Activated naive CD4-positive, alpha-beta T cell treated with anti-CD3 and anti-CD28 coated beads, Interleukin-2, amount 50 U/mL, for 24 hours (primary cell): ENCODE results near the gene SH3RF3.

Experiments
- H3K27ac Mint-ChIP-seq: one replicate; pipeline ENCODE4 v1.8.0; 2021; ENCODE audit warnings: mild to moderate bottlenecking, mixed read lengths
- H3K27me3 Mint-ChIP-seq: one replicate; pipeline ENCODE4 v1.8.0; 2021; ENCODE audit warnings: mixed read lengths
- H3K36me3 Mint-ChIP-seq: one replicate; pipeline ENCODE4 v1.8.0; 2021; ENCODE audit warnings: mixed read lengths
- H3K4me1 Mint-ChIP-seq: one replicate; pipeline ENCODE4 v1.8.0; 2021; ENCODE audit warnings: mixed read lengths
- H3K4me3 Mint-ChIP-seq: one replicate; pipeline ENCODE4 v1.8.0; 2021; ENCODE audit warnings: mild to moderate bottlenecking, mixed read lengths
- H3K9me3 Mint-ChIP-seq: one replicate; pipeline ENCODE4 v1.8.0; 2021; ENCODE audit warnings: mixed read lengths

The SH3RF3 gene

DNA sequence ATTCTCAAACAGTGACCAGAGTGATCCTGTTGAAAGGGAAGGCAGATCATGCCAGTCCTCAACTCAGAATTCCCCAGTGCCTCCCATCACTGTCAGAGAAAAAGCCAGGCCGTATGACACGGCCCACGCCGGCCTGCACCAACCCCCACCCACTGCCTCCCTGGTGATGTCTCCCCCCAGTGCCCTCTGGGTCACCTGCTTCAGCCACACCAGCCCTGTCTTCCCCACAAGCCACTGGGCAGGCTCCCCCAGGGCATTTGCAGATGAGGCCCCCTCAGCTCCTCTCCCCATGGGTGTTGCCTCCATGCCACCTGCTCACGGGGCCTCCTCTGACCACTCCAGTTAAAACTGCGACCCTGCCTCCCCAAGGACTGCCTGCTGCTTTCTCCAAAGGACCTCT is 169.8 kb downstream of the SH3RF3 start:
- Mint-ChIP-seq H3K4me3 (no peak overlapping the region), H3K27me3 (no peaks in the 10 kb centered on the region), H3K9me3 (no peaks in the 10 kb centered on the region), H3K36me3 (no peaks in the 10 kb centered on the region), H3K27ac (no peak overlapping the region), H3K4me1 (no peaks in the 10 kb centered on the region)

DNA sequence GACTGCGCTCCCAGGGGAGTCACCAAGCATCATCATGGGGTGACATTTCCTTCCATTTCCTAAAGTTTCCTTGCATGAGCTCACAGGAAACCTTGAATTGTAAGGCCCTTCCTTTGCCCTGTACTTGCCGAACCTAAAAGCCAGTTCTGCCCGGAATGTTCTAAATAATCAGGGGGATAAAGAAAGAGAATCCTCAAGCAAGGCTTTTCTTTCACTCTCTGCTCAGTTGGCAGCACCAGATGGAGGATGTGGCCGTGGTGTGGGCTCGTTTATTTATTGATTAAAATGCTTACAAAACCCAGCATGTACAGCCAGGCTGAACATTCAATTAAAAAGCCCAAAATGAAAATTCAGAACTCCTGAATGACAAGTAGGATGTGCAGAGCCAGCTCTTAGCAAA is 170.5 kb downstream of the SH3RF3 start:
- no peaks in the 10 kb centered on the region for H3K36me3 Mint-ChIP-seq
- H3K9me3 Mint-ChIP-seq, result no peaks in the 10 kb centered on the region
- H3K4me1 Mint-ChIP-seq, result no peaks in the 10 kb centered on the region
- no peak overlapping the region for H3K27ac Mint-ChIP-seq
- H3K4me3 Mint-ChIP-seq, result no peak overlapping the region
- H3K27me3 Mint-ChIP-seq, result no peaks in the 10 kb centered on the region

DNA sequence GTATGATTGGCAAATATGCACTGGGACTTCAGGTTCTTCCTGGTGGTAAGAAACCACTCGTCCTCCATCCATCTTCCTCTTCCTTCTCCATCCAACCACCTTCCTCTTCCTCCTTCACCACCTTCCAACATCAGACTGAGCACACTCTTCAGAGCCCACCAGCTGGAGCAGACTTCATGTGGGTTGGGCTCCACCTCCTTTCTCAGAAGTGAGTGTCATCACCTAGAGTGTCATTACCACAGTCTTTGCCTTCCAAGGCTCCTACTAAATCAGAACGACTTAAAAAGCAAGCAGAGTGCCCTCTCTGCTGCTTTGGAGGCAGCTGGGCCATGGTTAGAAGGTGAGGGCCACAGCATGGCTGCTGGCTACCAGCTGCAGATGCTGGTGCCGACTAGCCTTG is 171.6 kb downstream of the SH3RF3 start:
- Mint-ChIP-seq H3K36me3 (no peaks in the 10 kb centered on the region), H3K4me1 (no peaks in the 10 kb centered on the region), H3K9me3 (no peaks in the 10 kb centered on the region), H3K27me3 (no peaks in the 10 kb centered on the region), H3K27ac (no peak overlapping the region), H3K4me3 (no peak overlapping the region)

DNA sequence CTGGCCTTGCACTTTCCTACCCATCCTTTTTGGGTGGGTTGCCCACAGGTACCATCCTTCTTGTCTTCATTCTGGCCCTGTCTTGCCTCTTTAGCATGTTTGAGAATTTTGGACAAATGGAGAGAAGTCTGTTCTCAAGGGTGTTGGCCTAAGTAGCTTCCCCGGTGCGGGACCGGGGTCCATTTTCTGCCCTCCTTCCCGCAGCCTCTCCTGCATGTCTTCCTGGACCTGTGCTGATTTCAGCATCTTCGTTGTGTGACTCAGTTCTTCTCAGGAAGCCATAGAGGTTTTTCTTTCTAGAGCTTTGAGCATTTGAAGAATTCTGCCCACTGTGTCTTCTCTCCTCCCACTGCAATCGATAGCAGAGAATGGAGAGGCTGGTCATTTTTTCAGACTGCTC is 172.7 kb downstream of the SH3RF3 start:
- no peaks in the 10 kb centered on the region for H3K27me3 Mint-ChIP-seq
- no peaks in the 10 kb centered on the region for H3K9me3 Mint-ChIP-seq
- no peak overlapping the region for H3K4me3 Mint-ChIP-seq
- H3K4me1 Mint-ChIP-seq, result no peaks in the 10 kb centered on the region
- H3K36me3 Mint-ChIP-seq, result no peaks in the 10 kb centered on the region
- H3K27ac Mint-ChIP-seq, result no peak overlapping the region

DNA sequence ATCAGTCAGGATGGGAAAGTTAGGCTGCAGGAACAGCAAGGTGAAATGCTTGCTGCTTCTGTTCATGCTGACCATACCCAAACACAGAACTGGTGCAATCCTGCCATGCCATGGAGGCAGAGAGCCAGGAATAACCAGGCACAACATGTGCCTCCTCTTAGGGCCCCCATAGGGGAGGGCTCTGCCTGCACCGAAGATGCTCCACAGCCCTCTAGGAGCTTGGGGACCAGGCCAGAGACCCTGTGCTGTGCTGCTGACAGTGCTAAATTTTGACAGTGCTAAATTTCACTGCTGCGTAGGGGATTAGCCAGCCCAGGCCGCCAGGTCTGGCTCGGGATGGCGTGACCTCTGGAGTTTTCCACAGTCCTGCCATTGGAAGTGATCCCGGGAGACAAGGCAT is 173.3 kb downstream of the SH3RF3 start:
- no peaks in the 10 kb centered on the region for H3K27me3 Mint-ChIP-seq
- no peaks in the 10 kb centered on the region for H3K9me3 Mint-ChIP-seq
- no peaks in the 10 kb centered on the region for H3K4me1 Mint-ChIP-seq
- H3K4me3 Mint-ChIP-seq, result no peak overlapping the region
- H3K36me3 Mint-ChIP-seq, result no peaks in the 10 kb centered on the region
- no peak overlapping the region for H3K27ac Mint-ChIP-seq

DNA sequence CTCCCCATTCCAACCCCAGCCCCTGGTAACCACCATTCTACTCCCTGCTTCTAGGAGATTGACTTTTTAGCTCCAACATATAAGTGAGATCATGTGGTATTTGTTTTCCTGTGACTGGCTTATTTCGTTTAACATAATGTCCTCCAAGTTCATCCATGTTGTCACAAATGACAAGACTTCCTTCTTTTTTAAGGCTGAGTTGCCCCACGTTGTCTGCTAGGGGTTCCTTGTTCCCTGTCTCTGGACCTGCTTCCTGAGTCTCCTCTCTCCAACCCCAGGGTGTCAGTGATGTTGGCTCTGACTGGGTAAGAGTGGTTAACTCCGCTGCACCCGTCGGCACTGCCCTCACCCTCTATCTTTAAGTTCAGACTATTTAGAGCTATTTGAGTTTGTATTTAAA is 175.2 kb downstream of the SH3RF3 start:
- no peak overlapping the region for H3K27ac Mint-ChIP-seq
- H3K27me3 Mint-ChIP-seq, result no peaks in the 10 kb centered on the region
- no peaks in the 10 kb centered on the region for H3K4me1 Mint-ChIP-seq
- H3K9me3 Mint-ChIP-seq, result no peaks in the 10 kb centered on the region
- H3K4me3 Mint-ChIP-seq, result no peak overlapping the region
- no peaks in the 10 kb centered on the region for H3K36me3 Mint-ChIP-seq

DNA sequence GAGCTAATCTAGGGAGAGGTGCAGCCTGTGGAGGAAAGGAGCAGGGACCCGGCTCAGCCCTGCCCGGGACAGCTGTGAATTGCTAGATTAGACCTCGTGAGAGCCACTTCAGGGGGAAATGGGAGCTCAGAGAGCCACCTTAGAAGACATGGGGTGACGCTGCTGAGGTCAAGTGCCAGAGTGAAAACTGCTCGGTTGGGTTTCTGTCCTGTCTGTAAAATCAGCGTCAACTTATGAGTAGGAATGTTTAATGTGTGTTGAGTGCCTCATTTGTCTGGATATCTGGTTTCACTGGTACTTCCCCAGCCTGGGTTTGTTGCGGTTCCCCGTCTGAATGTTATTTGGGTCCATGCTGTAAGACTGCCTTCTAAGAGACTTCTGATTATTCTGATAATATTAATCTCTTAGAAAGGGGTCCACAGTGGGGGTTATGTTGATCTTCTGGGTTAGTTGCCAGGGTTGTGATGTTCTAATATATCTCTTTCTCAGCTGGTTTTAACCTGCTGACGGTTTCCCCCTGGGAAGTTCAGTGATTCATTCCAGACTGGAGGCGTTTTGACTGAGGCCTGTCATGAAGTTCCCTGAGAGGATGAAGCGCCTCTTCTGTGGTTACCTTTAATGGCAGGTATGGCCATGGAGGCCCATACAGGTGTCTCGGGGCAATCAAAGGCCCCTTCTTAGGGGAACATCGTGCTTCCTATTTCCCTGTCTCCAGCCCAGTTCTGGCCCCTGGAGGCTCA is 175.9 kb downstream of the SH3RF3 start:
- no peaks in the 10 kb centered on the region for H3K4me1 Mint-ChIP-seq
- no peaks in the 10 kb centered on the region for H3K36me3 Mint-ChIP-seq
- no peak overlapping the region for H3K4me3 Mint-ChIP-seq
- no peaks in the 10 kb centered on the region for H3K9me3 Mint-ChIP-seq
- H3K27me3 Mint-ChIP-seq, result no peaks in the 10 kb centered on the region
- H3K27ac Mint-ChIP-seq, result no peak overlapping the region

DNA sequence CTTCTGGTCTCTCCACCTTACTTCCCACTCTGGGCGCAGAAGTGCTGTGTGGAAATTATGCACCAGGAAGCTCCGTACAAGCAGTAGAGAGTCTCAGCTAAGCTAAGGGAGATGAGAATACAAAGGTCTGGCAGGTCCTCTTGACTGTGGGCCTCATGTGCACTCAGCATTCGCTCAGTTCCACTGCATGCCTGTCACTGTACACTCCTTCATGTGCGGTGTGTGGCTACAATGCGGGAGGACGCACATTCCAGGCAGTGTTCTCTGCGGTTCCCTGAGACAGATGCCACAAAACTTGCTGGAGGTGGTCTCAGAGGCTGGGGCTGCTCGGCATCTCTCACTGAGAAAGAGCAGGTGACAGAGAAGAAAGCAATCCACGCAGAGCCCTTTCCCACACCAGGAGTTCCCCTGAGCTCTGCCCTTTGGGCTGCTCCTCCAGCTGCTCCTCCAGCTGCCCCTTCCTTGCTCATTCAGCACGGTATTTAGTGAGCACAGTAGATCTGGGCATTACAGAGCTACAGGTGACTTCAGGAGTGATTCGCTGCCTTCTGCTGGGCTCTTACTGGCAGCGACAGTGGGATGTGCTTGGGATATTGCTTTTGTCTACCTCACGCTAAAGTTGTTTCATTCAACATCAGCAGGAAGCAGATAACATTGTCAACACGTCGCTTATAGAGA is 176.6 kb downstream of the SH3RF3 start:
- Mint-ChIP-seq H3K4me1 (no peaks in the 10 kb centered on the region), H3K27ac (peak overlapping the region; percentile 23), H3K4me3 (no peak overlapping the region), H3K36me3 (no peaks in the 10 kb centered on the region), H3K9me3 (no peaks in the 10 kb centered on the region), H3K27me3 (no peaks in the 10 kb centered on the region)

DNA sequence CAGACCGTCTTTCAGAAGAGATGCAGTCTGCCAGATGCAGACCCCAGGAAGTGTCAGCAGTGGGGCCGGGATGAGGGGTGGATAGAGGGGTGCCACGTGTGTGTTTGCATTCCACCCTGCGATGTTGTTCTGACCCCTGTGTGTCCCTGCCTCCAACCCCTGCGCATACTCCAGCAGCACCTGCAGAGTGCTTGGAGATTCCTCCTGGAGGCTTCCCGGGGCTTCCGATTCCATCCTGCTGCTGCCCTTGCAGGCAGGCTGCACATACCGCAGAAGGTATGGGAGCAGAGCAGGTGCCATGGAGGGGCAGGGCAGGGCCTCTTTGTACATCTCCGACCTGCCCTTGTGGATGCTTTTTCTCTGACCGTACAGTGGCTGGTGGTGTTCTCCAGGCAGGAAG is 177.2 kb downstream of the SH3RF3 start:
- no peaks in the 10 kb centered on the region for H3K4me1 Mint-ChIP-seq
- no peaks in the 10 kb centered on the region for H3K27me3 Mint-ChIP-seq
- H3K36me3 Mint-ChIP-seq, result no peaks in the 10 kb centered on the region
- no peak overlapping the region for H3K4me3 Mint-ChIP-seq
- peak overlapping the region; percentile 23 for H3K27ac Mint-ChIP-seq
- H3K9me3 Mint-ChIP-seq, result no peaks in the 10 kb centered on the region

DNA sequence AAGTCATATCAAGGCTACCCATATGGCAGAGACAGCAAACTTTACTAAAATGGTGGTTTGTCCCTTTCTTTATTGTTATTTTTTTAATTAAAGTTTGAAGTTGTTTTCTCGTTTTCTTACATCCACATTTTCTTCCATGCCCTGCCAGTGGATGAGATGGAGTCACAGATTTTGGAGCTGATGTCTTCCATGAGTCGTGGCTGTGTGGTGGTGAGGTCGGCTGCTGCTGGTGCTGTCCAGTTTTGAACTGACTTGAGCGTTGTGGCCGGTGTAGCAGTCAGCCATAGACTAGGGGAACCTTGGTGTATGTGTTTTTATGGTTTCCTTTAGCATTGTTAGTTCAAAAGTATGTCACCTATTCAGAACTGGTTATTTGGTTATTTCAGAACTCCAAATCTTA is 182.8 kb downstream of the SH3RF3 start:
- no peak overlapping the region for H3K4me3 Mint-ChIP-seq
- H3K27ac Mint-ChIP-seq, result peak overlapping the region; percentile 65
- no peaks in the 10 kb centered on the region for H3K4me1 Mint-ChIP-seq
- H3K36me3 Mint-ChIP-seq, result no peaks in the 10 kb centered on the region
- H3K9me3 Mint-ChIP-seq, result no peaks in the 10 kb centered on the region
- no peaks in the 10 kb centered on the region for H3K27me3 Mint-ChIP-seq

DNA sequence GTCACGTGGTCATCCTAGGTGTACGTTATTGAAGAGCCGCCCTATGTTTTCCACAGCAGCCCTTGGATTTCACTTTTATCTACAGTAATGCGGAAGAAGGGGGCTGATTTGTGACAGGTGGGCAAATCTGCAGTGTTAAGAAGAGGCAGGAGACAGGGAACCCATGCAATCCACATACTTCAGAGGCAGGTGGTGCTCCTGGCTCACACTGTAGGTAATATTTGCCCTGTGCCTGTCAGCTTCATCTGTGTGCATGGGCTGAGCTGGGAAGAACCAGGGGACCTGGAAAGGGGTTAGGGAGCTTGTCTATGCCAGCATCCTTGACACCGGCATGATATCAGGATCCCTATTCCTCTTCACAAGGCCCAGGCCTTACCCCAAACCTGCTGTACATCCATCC is 183.9 kb downstream of the SH3RF3 start:
- Mint-ChIP-seq H3K27me3 (no peaks in the 10 kb centered on the region), H3K36me3 (no peaks in the 10 kb centered on the region), H3K4me3 (no peak overlapping the region), H3K4me1 (peaks cover 5% of the 10 kb centered on the region), H3K9me3 (no peaks in the 10 kb centered on the region), H3K27ac (no peak overlapping the region)

DNA sequence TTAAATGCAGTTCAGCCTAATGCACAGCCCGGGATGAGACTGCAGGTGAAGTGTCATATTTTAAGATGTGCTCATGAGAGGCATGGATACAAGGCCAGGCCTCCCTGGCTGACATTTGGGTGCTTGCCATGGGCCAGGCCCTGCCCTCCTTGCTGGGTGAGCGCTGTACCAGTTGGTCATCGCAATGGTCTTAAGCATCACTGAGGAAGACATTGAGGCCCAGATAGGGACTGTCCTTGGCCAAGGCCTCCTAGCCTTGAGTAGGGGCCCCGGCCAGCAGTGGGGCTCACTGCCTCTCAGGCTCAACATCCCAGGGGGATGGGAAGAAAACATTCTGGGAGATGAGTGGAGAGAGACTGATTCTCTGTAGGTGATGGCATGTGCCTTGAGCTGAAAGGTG is 184.3 kb downstream of the SH3RF3 start:
- Mint-ChIP-seq H3K27ac (no peak overlapping the region), H3K27me3 (no peaks in the 10 kb centered on the region)

DNA sequence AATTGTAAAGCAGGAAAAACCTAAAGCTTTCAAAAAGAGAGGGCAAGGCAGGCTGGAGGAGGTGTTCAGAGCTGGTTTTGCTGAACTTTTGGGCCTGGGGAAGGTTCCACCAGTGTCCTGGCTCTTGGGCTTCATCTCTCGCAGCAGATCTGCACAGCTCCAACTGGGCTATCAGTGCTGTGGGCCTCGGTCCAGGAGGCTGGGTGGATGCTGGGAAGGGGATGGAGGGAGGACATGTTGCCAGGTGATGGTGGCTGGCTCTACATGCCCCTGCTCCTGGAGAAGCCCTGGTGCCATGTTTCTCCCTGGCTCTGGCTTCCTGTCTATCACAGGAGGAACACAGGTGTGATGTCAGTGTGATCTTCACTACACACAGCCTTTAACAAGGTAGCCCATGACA is 187.1 kb downstream of the SH3RF3 start:
- Mint-ChIP-seq H3K27ac (no peak overlapping the region), H3K27me3 (no peaks in the 10 kb centered on the region), H3K4me1 (peaks cover 29% of the 10 kb centered on the region), H3K4me3 (no peak overlapping the region), H3K36me3 (no peaks in the 10 kb centered on the region), H3K9me3 (no peaks in the 10 kb centered on the region)

More for the DNA sequence above, 184.3 kb downstream of the SH3RF3 start:
- H3K4me3 Mint-ChIP-seq, result no peak overlapping the region
- H3K9me3 Mint-ChIP-seq, result no peaks in the 10 kb centered on the region
- H3K36me3 Mint-ChIP-seq, result no peaks in the 10 kb centered on the region
- H3K4me1 Mint-ChIP-seq, result peaks cover 9% of the 10 kb centered on the region

DNA sequence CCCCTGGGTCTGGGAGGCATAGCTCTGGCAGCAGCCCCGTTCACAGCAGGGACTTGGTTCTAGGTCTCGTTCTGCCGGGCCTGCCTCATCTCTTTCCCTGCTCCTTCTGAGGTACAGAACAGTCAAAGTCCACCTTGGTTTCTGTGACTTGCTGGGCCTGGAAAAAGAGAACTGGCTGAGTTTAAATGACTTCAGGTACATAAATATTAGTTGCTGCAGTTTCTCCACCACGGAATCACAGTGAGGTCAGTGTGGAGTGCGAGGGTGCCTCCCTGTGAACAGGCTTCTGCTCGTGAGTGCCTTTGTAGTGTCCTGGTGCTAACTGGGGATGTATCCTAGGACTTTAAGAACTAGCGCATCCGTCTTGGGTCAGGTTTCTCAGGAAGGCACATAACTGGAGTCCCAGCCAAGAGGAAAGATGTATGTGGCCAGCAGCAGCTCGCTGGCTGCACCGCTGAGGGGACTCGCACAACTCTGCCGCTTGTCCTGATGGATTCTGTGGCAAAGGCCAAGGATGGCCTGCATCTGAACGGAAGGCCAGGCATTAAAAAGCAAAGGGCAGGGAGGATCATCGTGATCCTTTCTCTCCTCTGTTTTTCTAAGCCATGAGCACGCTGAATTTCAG is 188.6 kb downstream of the SH3RF3 start:
- peaks cover 29% of the 10 kb centered on the region for H3K4me1 Mint-ChIP-seq
- H3K27me3 Mint-ChIP-seq, result no peaks in the 10 kb centered on the region
- no peak overlapping the region for H3K4me3 Mint-ChIP-seq
- H3K9me3 Mint-ChIP-seq, result no peaks in the 10 kb centered on the region
- H3K36me3 Mint-ChIP-seq, result no peaks in the 10 kb centered on the region
- H3K27ac Mint-ChIP-seq, result no peak overlapping the region

DNA sequence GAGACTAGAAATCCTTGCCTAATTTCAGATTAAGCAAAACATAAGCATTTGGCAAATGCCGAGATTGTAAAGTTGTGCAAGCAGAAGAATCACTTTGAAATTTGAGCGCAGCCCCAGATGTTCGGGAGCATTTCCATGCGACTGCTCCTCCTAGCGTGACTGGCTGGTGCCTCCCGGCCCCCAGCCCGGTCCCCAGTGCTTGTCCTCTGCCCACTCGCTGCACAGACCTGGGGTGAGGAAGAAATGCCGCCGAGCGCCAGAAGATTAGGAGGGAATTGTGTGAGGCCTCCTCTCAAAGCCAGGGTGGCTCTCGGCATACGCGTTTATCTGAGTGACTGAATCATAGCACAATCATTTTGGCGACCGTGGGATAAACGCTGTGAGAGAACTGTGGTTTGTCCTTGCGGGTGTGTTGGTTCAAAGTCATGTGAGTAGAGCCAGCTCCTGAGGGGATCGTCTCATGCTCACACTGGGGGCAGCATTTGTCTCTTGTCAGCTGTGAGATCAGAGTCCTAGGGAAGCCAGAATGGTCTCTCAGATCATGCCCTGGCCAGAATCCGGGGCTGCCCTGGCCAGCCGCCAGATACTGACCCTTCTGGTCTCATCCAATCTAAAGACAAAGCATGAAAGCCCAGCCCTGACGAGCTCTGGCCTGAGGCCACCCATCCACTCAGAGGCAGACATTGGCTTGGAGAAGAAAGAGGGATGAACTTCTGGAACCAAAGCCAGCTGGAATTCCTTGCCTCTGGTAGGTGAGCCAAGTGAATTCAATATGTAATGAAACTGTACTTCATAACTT is 189.3 kb downstream of the SH3RF3 start:
- no peak overlapping the region for H3K27ac Mint-ChIP-seq
- H3K4me1 Mint-ChIP-seq, result peaks cover 29% of the 10 kb centered on the region
- no peaks in the 10 kb centered on the region for H3K9me3 Mint-ChIP-seq
- no peak overlapping the region for H3K4me3 Mint-ChIP-seq
- H3K27me3 Mint-ChIP-seq, result no peaks in the 10 kb centered on the region
- H3K36me3 Mint-ChIP-seq, result no peaks in the 10 kb centered on the region

DNA sequence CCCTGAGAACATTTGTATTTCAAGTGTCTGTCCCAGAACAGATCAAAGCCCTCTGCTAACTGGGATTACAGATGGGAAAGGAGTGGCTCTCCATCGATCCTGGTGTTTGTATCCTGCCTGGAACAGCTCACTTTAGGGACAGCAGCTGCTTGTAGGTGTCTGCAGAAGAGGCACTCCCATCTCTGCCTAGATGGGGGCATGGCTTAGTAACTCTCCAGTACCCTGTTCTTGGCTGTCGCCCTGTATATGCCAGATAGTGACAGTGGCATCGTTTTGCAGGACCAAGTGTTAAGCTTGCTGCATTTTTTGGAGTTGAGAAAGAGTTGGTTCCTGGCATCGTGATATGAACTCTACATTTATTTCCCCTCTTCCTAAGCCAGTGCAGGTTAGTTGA is 189.9 kb downstream of the SH3RF3 start:
- Mint-ChIP-seq H3K36me3 (no peaks in the 10 kb centered on the region), H3K27me3 (no peaks in the 10 kb centered on the region), H3K4me1 (peaks cover 29% of the 10 kb centered on the region), H3K4me3 (no peak overlapping the region), H3K27ac (no peak overlapping the region), H3K9me3 (no peaks in the 10 kb centered on the region)
